ENCODE data around the gene LAPTM4A.
A peak's percentile ranks its signal among the peaks of the same experiment; 100 is the strongest.

Gene LAPTM4A

GRCh38 chr2:20012032-20012281 is 39.5 kb downstream of the LAPTM4A start:
- peak overlapping the region; percentile 99 for H4K91ac ChIP-seq (ENCODE audit: low read depth, low read length)
- peak overlapping the region; percentile 92 for H3K27ac ChIP-seq (ENCODE audit: low read depth, low read length)
- H3K9ac ChIP-seq (ENCODE audit: low read length): peak overlapping the region; percentile 28
- no CpG with 5 or more reads among the region's 4 CpGs for WGBS (ENCODE audit: extremely low coverage, insufficient coverage, insufficient read length)
- peaks cover 5% of the 10 kb centered on the region for H3K79me2 ChIP-seq (ENCODE audit: control insufficient read depth, insufficient read depth, low read length, poor library complexity)
- H4K12ac ChIP-seq (ENCODE audit: low read depth, low read length): peak overlapping the region; percentile 16
- H2BK120ac ChIP-seq (ENCODE audit: insufficient read depth, low read length, poor library complexity): peak overlapping the region; percentile 20
- peak overlapping the region; percentile 62 for H3K4me3 ChIP-seq (ENCODE audit: low read depth, low read length)
- peak overlapping the region; percentile 15 for H3K14ac ChIP-seq (ENCODE audit: low read length)
- peaks cover 14 to 19% of the 10 kb centered on the region in 2 experiments for H3K4me1 ChIP-seq (ENCODE audit: control insufficient read depth in 1 of 2, insufficient read depth in 2 of 2, low read length in 2 of 2)
- H2BK5ac ChIP-seq (ENCODE audit: low read depth, low read length, poor library complexity): peak overlapping the region; percentile 70
- no peaks in the 10 kb centered on the region for H3K27me3 ChIP-seq (ENCODE audit: insufficient read depth, low read length)
- H3K79me1 ChIP-seq (ENCODE audit: low read length): peaks cover 17% of the 10 kb centered on the region
- H2AK5ac ChIP-seq (ENCODE audit: low read length): peak overlapping the region; percentile 5
- H3K4ac ChIP-seq (ENCODE audit: low read depth, low read length): peak overlapping the region; percentile 3
- DNase-seq: no peak
- peak overlapping the region; percentile 84 for H4K8ac ChIP-seq (ENCODE audit: low read depth, low read length)
- H3K36me3 ChIP-seq (ENCODE audit: control insufficient read depth in 1 of 2, insufficient read depth in 2 of 2, low read length in 2 of 2): peaks cover 0 to 3% of the 10 kb centered on the region in 2 experiments
- H3K18ac ChIP-seq (ENCODE audit: low read length): peak overlapping the region; percentile 40
- H3K23ac ChIP-seq (ENCODE audit: low read length): no peak overlapping the region
- peak overlapping the region; percentile 90 for H3K4me2 ChIP-seq (ENCODE audit: low read length)
- peak overlapping the region; percentile 4 for H2AFZ ChIP-seq (ENCODE audit: insufficient read depth, low read length, poor library complexity)
- peak overlapping the region; percentile 63 for H2BK12ac ChIP-seq (ENCODE audit: low read length)
- H3K9me3 ChIP-seq (ENCODE audit: insufficient read depth, low read depth, low read length): peaks cover 2% of the 10 kb centered on the region

GRCh38 chr2:20011276-20012031 is 40.0 kb downstream of the LAPTM4A start:
- Histone ChIP-seq H3K79me1 (ENCODE audit: low read length) (peaks cover 17% of the 10 kb centered on the region), H3K9me3 (ENCODE audit: insufficient read depth, low read depth, low read length) (peaks cover 2% of the 10 kb centered on the region), H3K36me3 (ENCODE audit: control insufficient read depth in 1 of 2, insufficient read depth in 2 of 2, low read length in 2 of 2) (peaks cover 0 to 3% of the 10 kb centered on the region in 2 experiments), H2BK120ac (ENCODE audit: insufficient read depth, low read length, poor library complexity) (peak overlapping the region; percentile 20), H4K12ac (ENCODE audit: low read depth, low read length) (peak overlapping the region; percentile 16), H4K8ac (ENCODE audit: low read depth, low read length) (peak overlapping the region; percentile 84), H3K4ac (ENCODE audit: low read depth, low read length) (peak overlapping the region; percentile 3), H3K27ac (ENCODE audit: low read depth, low read length) (peak overlapping the region; percentile 92), H3K14ac (ENCODE audit: low read length) (peak overlapping the region; percentile 15), H2BK5ac (ENCODE audit: low read depth, low read length, poor library complexity) (peak overlapping the region; percentile 25), H3K4me2 (ENCODE audit: low read length) (peak overlapping the region; percentile 90), H3K9ac (ENCODE audit: low read length) (peak overlapping the region; percentile 28), H3K4me1 (ENCODE audit: control insufficient read depth in 1 of 2, insufficient read depth in 2 of 2, low read length in 2 of 2) (peaks cover 14 to 19% of the 10 kb centered on the region in 2 experiments), H2AK5ac (ENCODE audit: low read length) (peak overlapping the region; percentile 5), H3K18ac (ENCODE audit: low read length) (peak overlapping the region; percentile 40), H2AFZ (ENCODE audit: insufficient read depth, low read length, poor library complexity) (no peak overlapping the region), H3K79me2 (ENCODE audit: control insufficient read depth, insufficient read depth, low read length, poor library complexity) (peaks cover 5% of the 10 kb centered on the region), H3K23ac (ENCODE audit: low read length) (no peak overlapping the region), H3K4me3 (ENCODE audit: low read depth, low read length) (peak overlapping the region; percentile 62), H2BK12ac (ENCODE audit: low read length) (peak overlapping the region; percentile 44), H3K27me3 (ENCODE audit: insufficient read depth, low read length) (no peaks in the 10 kb centered on the region), H4K91ac (ENCODE audit: low read depth, low read length) (peak overlapping the region; percentile 99)
- no peak for DNase-seq
- WGBS (ENCODE audit: extremely low coverage, insufficient coverage, insufficient read length): no CpG with 5 or more reads among the region's 14 CpGs

GRCh38 chr2:20008703-20009102 is 42.7 kb downstream of the LAPTM4A start:
- WGBS (ENCODE audit: extremely low coverage, insufficient coverage, insufficient read length): no CpG with 5 or more reads among the region's 5 CpGs
- H3K4me3 ChIP-seq (ENCODE audit: low read depth, low read length): no peak overlapping the region
- H2BK5ac ChIP-seq (ENCODE audit: low read depth, low read length, poor library complexity): no peak overlapping the region

GRCh38 chr2:20005891-20006470 is 45.4 kb downstream of the LAPTM4A start:
- Histone ChIP-seq H4K12ac (ENCODE audit: low read depth, low read length) (no peak overlapping the region), H2BK12ac (ENCODE audit: low read length) (peak overlapping the region; percentile 8), H3K27ac (ENCODE audit: low read depth, low read length) (peak overlapping the region; percentile 55), H3K27me3 (ENCODE audit: insufficient read depth, low read length) (no peaks in the 10 kb centered on the region), H4K91ac (ENCODE audit: low read depth, low read length) (peak overlapping the region; percentile 12), H3K4me2 (ENCODE audit: low read length) (no peak overlapping the region), H2BK120ac (ENCODE audit: insufficient read depth, low read length, poor library complexity) (peak overlapping the region; percentile 0), H3K4ac (ENCODE audit: low read depth, low read length) (no peak overlapping the region), H3K23ac (ENCODE audit: low read length) (no peak overlapping the region), H3K14ac (ENCODE audit: low read length) (peak overlapping the region; percentile 12), H2BK5ac (ENCODE audit: low read depth, low read length, poor library complexity) (peak overlapping the region; percentile 23), H3K79me1 (ENCODE audit: low read length) (peaks cover 8% of the 10 kb centered on the region), H3K9me3 (ENCODE audit: insufficient read depth, low read depth, low read length) (no peaks in the 10 kb centered on the region), H3K36me3 (ENCODE audit: control insufficient read depth in 1 of 2, insufficient read depth in 2 of 2, low read length in 2 of 2) (peaks cover 14 to 19% of the 10 kb centered on the region in 2 experiments), H4K8ac (ENCODE audit: low read depth, low read length) (no peak overlapping the region), H3K9ac (ENCODE audit: low read length) (peak overlapping the region; percentile 16), H3K4me1 (ENCODE audit: control insufficient read depth in 1 of 2, insufficient read depth in 2 of 2, low read length in 2 of 2) (peaks cover 8 to 17% of the 10 kb centered on the region in 2 experiments), H3K18ac (ENCODE audit: low read length) (no peak overlapping the region), H3K79me2 (ENCODE audit: control insufficient read depth, insufficient read depth, low read length, poor library complexity) (no peaks in the 10 kb centered on the region), H2AFZ (ENCODE audit: insufficient read depth, low read length, poor library complexity) (no peak overlapping the region), H2AK5ac (ENCODE audit: low read length) (peak overlapping the region; percentile 1), H3K4me3 (ENCODE audit: low read depth, low read length) (no peak overlapping the region)
- WGBS (ENCODE audit: extremely low coverage, insufficient coverage, insufficient read length): no CpG with 5 or more reads among the region's 17 CpGs
- no peak for DNase-seq

More at GRCh38 chr2:20008703-20009102, 42.7 kb downstream of the LAPTM4A start:
- Histone ChIP-seq H3K79me1 (ENCODE audit: low read length) (peaks cover 24% of the 10 kb centered on the region), H3K27me3 (ENCODE audit: insufficient read depth, low read length) (no peaks in the 10 kb centered on the region), H3K4me2 (ENCODE audit: low read length) (peak overlapping the region; percentile 31), H2AFZ (ENCODE audit: insufficient read depth, low read length, poor library complexity) (no peak overlapping the region), H4K8ac (ENCODE audit: low read depth, low read length) (no peak overlapping the region), H3K9me3 (ENCODE audit: insufficient read depth, low read depth, low read length) (no peaks in the 10 kb centered on the region), H3K4me1 (ENCODE audit: control insufficient read depth in 1 of 2, insufficient read depth in 2 of 2, low read length in 2 of 2) (peaks cover 23 to 30% of the 10 kb centered on the region in 2 experiments), H3K79me2 (ENCODE audit: control insufficient read depth, insufficient read depth, low read length, poor library complexity) (peaks cover 5% of the 10 kb centered on the region), H3K4ac (ENCODE audit: low read depth, low read length) (no peak overlapping the region), H2AK5ac (ENCODE audit: low read length) (no peak overlapping the region), H3K36me3 (ENCODE audit: control insufficient read depth in 1 of 2, insufficient read depth in 2 of 2, low read length in 2 of 2) (peaks cover 11 to 12% of the 10 kb centered on the region in 2 experiments), H3K9ac (ENCODE audit: low read length) (no peak overlapping the region), H3K27ac (ENCODE audit: low read depth, low read length) (no peak overlapping the region), H3K18ac (ENCODE audit: low read length) (no peak overlapping the region), H3K14ac (ENCODE audit: low read length) (no peak overlapping the region), H3K23ac (ENCODE audit: low read length) (no peak overlapping the region), H4K91ac (ENCODE audit: low read depth, low read length) (peak overlapping the region; percentile 0), H2BK120ac (ENCODE audit: insufficient read depth, low read length, poor library complexity) (peak overlapping the region; percentile 40), H4K12ac (ENCODE audit: low read depth, low read length) (no peak overlapping the region), H2BK12ac (ENCODE audit: low read length) (no peak overlapping the region)
- no peak for DNase-seq

Data from trophoblast cell (in vitro differentiated cells and primary cell).